SK-N-SH treated with all-trans-retinoic acid at 6 μM for 48 hours (cell line): Measurements from ENCODE around the gene POU3F1.
A peak's percentile ranks its signal among the peaks of the same experiment; 100 is the strongest.

ENCODE experiments used
- BACH2 ChIP-seq: fragments of 250-450 bp; sonication (Bioruptor Pico); IDR thresholded peaks from 2 replicates; pipeline ENCODE4 v1.9.0; 2021; ENCODE audit warnings: mild to moderate bottlenecking, borderline replicate concordance
- CREB5 ChIP-seq: fragments of 250-450 bp; sonication (Bioruptor Pico); IDR thresholded peaks from 2 replicates; pipeline ENCODE4 v1.5.1; 2020; ENCODE audit warnings: low read depth, mild to moderate bottlenecking, moderate library complexity
- CSRNP3 ChIP-seq: fragments of 250-450 bp; sonication (Bioruptor Pico); IDR thresholded peaks from 2 replicates; pipeline ENCODE4 v1.5.1; 2021; ENCODE audit warnings: mild to moderate bottlenecking, moderate library complexity
- ESRRG ChIP-seq: fragments of 250-450 bp; sonication (Bioruptor Pico); IDR thresholded peaks from 2 replicates; pipeline ENCODE4 v1.6.1; 2021; ENCODE audit warnings: mild to moderate bottlenecking
- ISL1 ChIP-seq: fragments of 250-450 bp; sonication (Bioruptor Pico); IDR thresholded peaks from 2 replicates; pipeline ENCODE4 v2.1.2; 2022; ENCODE audit warnings: mild to moderate bottlenecking, moderate library complexity
- PPARA ChIP-seq: fragments of 250-450 bp; sonication (Bioruptor Pico); IDR thresholded peaks from 2 replicates; pipeline ENCODE4 v1.5.0; 2020; ENCODE audit warnings: mild to moderate bottlenecking, borderline replicate concordance
- RARB ChIP-seq: fragments of 250-450 bp; sonication (Bioruptor Pico); IDR thresholded peaks from 2 replicates; pipeline ENCODE4 v1.8.0; 2021; ENCODE audit warnings: mild to moderate bottlenecking, moderate library complexity
- TOX ChIP-seq: fragments of 250-450 bp; sonication (Bioruptor Pico); IDR thresholded peaks from 2 replicates; pipeline ENCODE4 v1.8.0; 2021; ENCODE audit warnings: mild to moderate bottlenecking, moderate library complexity, borderline replicate concordance
- TSHZ2 ChIP-seq: fragments of 250-450 bp; sonication (Bioruptor Pico); IDR thresholded peaks from 2 replicates; pipeline ENCODE4 v1.5.0; 2020; ENCODE audit warnings: mild to moderate bottlenecking, moderate library complexity
- ZC3H10 ChIP-seq: fragments of 250-450 bp; sonication (Bioruptor Pico); IDR thresholded peaks from 2 replicates; pipeline ENCODE4 v1.5.1; 2021; ENCODE audit warnings: mild to moderate bottlenecking, moderate library complexity
- ZNF70 ChIP-seq: fragments of 450-650 bp; formaldehyde crosslinking; IDR thresholded peaks from 2 replicates; pipeline ENCODE4 v1.5.0; 2020; ENCODE audit warnings: mild to moderate bottlenecking, moderate library complexity

DNA sequence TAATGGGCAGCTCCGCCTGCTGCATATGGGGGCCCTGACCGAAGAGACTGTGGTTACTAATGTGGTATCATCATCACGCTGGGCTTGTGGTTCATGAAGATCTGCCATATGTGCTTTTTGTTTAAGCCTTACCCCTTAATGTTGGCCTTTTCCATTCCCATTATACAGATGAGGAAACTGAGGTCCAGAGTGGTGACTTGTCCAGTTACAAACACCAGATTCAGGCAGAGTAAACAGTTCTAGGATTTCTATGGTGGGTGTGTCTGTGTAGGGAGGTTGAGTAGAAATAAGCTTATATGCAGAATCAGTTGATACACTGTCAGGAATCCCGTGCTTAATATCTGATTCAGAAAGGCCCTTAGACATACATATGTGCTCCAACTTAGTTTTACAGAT is 33.4 kb downstream of the POU3F1 start:
- TF ChIP-seq CSRNP3 (CRISPR knock-in tag) (no peak), ESRRG (CRISPR knock-in tag) (no peak), BACH2 (CRISPR knock-in tag) (no peak), PPARA (CRISPR knock-in tag) (no peak), ZC3H10 (CRISPR knock-in tag) (no peak), ZNF70 (CRISPR knock-in tag) (no peak), TSHZ2 (no peak), RARB (no peak), ISL1 (CRISPR knock-in tag) (no peak), TOX (no peak), CREB5 (CRISPR knock-in tag) (0 out of 2 replicates have a peak, but pooled peaks have one; percentile 16)
